NCI-H146 treated with DMSO at 0.1 percent for 48 hours (cell line): ENCODE data around the gene RANBP17.
"Not testable (repeated sequence)": the region's sequence is repeated elsewhere in the genome, so short reads cannot be mapped to it uniquely, and the experiment has no call there.

Experiments
- DNase-seq: peaks from one replicate; lab custom pipeline; 2025; ENCODE audit not compliant: unreplicated experiment; lab: John Stamatoyannopoulos, UW

RANBP17 gene

DNA sequence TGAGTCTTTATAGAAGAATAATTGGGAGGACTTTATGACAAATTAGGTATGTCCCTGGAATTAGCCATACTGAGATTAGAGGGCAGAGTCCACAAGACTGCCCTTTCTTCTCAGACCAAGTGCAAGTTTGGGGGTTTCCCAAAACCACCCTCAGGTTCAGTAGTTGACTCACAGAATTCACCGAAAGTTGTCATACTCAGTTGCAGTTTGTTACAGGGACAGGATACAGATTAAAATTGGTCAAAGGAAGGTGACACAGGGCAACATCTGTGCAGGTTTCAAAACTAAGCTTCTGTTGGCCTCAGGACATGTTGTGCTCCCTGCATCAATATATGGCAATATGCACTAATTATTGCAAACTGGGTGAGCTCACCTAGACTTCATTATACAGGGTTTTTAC lies 3.8 kb downstream of the RANBP17 start:
- no peak for DNase-seq

DNA sequence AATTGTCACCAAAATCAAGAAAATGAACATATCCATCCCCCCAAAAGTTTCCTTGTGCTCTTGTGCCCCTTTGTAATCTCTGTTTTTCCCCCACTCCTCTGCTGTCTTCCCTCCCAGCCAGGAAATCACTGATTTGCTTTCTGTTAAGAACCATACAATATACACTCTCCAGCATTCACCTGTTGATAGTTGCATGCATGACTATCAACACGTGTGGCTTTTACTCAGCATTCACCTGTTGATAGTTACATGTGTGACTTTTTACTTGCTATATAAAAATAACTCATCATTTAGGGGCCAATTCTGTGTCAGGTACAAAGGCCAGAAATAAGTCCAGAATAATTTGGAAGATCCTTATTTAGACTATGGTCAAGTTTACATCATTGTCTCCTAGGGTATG lies 6.0 kb downstream of the RANBP17 start:
- no peak for DNase-seq

DNA sequence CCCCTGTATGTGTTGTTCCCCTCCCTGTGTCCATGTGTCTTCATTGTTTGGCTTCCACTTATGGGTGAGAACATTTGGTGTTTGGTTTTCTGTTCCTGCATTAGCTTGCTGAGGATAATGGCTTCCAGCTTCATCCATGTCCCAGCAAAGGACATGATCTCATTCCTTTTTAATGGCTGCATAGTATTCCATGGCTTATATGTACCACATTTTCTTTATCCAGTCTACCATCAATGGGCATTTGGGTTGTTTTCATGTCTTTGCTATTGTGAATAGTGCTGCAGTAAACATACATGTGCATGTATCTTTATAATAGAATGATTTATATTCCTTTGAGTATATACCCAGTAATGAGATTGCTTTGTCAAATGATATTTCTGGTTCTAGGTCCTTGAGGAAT lies 8.6 kb downstream of the RANBP17 start:
- not testable (repeated sequence) for DNase-seq

- no peak for DNase-seq
Measured at GRCh38 chr5:170874017-170874416, 12.2 kb downstream of the RANBP17 start.

GRCh38 chr5:170875811-170876210 lies 14.0 kb downstream of the RANBP17 start:
- no peak for DNase-seq

GRCh38 chr5:170880084-170880483 lies 18.3 kb downstream of the RANBP17 start:
- no peak for DNase-seq

GRCh38 chr5:170882345-170882744 lies 20.5 kb downstream of the RANBP17 start:
- no peak for DNase-seq

DNA sequence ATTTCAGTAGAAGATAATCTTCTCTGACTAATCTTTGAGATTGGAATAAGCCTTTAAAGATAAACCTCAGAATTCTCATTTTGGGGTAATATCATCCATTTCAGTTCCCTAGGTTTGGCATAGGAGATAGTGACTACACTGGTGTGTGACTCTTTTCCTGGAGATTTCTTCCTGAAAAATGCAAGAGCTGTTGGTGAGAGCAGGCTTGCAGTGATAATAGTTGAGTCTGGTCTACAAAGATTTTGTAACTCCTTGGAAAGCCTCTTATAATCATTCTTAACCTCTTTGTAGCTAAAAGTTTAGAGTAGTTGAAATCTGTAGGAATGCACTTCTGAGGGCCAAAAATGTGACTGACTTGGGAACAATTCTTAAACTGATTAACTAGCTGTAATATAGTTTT lies 23.4 kb downstream of the RANBP17 start:
- DNase-seq: no peak

DNA sequence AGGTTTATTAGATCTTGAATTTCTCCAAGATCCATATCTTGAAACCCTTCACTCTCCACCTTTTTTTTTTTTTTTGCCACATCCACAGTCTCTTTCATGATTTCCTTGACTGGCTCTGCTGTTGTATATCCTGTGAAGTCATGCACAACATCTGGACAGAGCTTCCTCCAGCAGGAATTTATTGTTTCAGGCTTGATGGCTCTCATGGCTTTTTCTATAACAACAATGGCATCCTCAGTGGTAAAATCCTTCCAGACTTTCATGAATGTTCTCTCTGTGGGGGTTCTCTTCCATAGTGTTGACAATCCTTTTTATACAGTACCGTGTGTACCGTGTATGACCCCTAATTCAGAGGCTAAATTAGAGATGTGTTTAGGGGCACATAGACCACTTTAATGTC lies 24.0 kb downstream of the RANBP17 start:
- DNase-seq: no peak

- DNase-seq: no peak
Measured at GRCh38 chr5:170886210-170886894, 24.5 kb downstream of the RANBP17 start.

DNA sequence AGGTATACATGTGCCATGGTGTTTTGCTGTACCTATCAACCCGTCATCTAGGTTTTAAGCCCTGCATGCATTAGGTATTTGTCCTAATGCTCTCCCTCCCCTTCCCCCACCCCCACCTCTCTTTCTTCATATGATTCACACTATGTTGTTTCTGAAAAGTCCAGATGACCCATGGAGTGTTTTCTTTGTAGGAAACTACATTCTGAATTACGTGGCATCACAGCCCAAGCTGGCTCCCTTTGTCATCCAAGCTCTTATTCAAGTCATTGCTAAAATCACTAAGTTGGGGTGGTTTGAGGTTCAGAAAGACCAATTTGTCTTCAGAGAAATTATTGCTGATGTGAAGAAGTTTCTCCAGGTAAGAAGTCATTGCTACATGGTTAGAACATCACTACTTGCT lies 30.4 kb downstream of the RANBP17 start:
- DNase-seq: no peak

- no peak for DNase-seq
Measured at GRCh38 chr5:170894665-170895064, 32.8 kb downstream of the RANBP17 start.

DNA sequence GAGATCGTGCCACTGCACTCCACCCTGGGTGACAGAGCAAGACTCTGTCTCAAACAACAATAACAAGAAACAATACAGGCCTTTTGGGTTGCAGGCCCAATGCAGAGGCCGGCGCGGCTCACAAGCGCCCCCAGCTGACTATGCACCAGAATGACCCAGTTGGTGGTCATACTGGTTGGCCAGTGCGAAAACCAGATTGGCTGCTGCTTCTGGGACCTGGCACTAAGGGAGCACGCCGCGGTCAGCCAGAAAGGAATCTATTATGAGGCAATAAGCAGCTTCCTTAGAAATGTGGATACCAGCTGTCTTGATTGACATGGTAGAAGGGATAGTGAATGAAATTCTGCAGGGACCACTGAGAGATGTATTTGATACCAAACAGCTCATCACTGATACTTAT lies 35.0 kb downstream of the RANBP17 start:
- no peak for DNase-seq

DNA sequence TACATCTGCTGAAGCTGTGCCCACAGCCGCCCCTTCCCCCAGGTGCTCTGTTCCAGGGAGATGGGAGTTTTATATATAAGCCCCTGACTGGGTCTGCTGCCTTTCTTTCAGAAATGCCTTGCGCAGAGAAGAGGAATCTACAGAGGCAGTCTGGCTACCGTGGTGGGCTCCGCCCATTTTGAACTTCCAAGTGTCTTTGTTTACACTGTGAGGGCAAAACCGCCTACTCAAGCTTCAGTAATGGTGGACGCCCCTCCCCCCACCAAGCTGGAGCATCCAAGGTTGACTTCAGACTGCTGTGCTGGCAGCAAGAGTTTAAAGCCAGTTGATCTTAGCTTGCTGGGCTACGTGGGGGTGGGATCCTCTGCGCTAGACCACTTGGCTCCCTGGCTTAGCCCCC lies 41.3 kb downstream of the RANBP17 start:
- no peak for DNase-seq

GRCh38 chr5:170907758-170908157 lies 45.9 kb downstream of the RANBP17 start:
- DNase-seq: no peak

DNA sequence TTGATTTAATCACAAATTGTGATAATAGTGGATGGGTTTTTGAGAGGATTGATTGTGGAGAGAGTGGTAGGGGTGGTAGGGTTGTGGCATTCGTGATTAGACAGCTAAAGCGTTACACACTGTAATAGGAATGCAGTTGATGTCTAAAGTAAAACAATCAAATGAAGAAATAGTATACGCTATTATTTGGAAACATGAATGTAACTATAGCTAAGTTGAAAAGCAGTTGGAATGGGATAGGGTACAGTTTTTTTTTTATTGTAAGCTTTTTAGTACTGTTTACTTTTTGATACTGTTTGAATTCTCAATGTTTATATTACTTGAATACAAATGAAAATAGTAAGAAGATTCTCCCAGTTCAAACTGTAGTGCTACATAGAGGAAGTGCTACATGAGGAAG lies 51.8 kb downstream of the RANBP17 start:
- DNase-seq: no peak

- DNase-seq: no peak
Measured at GRCh38 chr5:170917113-170917512, 55.3 kb downstream of the RANBP17 start.

GRCh38 chr5:170920196-170920595 lies 58.4 kb downstream of the RANBP17 start:
- no peak for DNase-seq

DNA sequence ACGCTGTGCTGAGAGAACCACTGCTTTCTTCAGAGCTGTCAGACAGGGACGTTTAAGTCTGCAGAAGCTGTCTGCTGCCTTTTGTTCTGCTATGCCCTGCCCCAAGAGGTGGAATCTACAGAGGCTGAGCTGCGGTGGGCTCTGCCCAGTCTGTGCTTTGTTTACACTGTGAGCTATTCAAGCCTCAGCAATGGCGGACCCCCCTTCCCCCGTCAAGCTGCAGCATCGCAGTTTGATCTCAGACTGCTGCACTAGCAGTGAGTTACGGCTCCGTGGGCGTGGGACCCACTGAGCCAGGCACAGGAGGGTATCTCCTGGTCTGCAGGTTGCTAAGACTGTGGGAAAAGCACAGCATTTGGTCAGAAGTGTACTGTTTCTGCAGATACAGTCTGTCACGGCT lies 60.5 kb downstream of the RANBP17 start:
- not testable (repeated sequence) for DNase-seq

GRCh38 chr5:170923910-170924620 lies 62.2 kb downstream of the RANBP17 start:
- no peak for DNase-seq

GRCh38 chr5:170935534-170936218 lies 73.9 kb downstream of the RANBP17 start:
- DNase-seq: not testable (repeated sequence)

DNA sequence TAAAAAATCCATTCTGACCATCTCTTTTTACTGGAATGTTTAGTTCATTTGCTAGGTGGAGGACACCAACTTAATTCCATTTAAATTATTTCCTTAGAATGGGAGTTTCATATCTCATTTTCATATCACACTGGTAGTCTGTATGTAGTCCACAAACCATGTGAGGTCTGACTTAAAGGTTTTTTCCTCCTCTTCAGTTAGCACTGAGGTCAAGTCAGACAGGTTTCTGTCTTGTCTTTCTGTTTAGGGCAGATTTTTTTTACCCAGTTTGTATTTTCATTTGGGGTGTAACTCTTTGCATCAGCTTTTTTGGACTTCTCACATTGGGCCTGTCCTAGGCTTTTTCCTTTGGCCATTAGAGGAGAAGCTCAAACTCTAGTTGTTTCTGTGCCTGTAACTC lies 75.3 kb downstream of the RANBP17 start:
- no peak for DNase-seq
